Panc1 (cell line): ENCODE data around the gene MAPK10. TPM values are rescaled to one million over a fixed set of nuclear protein-coding genes. Genes with fewer than 3 reads are reported as not detected.

Source experiments
- ATAC-seq: fragments of 200-7000 bp; cut with Tn5 transposase; 2 replicates; pipeline ENCODE4 v1.9.1; 2020; ENCODE audit warnings: mild to moderate bottlenecking, moderate library complexity
- BruUV-seq: library from RNA; stranded (reverse); fragments of 400-500 nt; replicated peaks from 2 replicates; lab custom pipeline; 2021; lab: Mats Ljungman, UMichigan
- CTCF ChIA-PET: fragments of 300-600 bp; sonication (Branson Sonifier 250); formaldehyde crosslinking; loops from one replicate; lab custom pipeline; 2022; ENCODE audit warnings: antibody characterized with exemption; lab: Charles Lee
- POLR2A ChIA-PET: fragments of 300-600 bp; sonication (Branson Sonifier 250); formaldehyde crosslinking; loops from one replicate; lab custom pipeline; 2022; ENCODE audit warnings: antibody characterized with exemption; lab: Charles Lee
- DNase-seq: peaks from one replicate; pipeline ENCODE4 v3.0.0-alpha.2; 2010; ENCODE audit warnings: low read depth, low spot score
- H3K27ac ChIP-seq: 2 replicates; pipeline ENCODE4 v1.5.1; 2011; ENCODE audit warnings: mild to moderate bottlenecking, low read length, inconsistent platforms
- H3K27me3 ChIP-seq: fragments of 200-500 bp; sonication (Bioruptor generic); 2 replicates; pipeline ENCODE4 v1.6.0; 2014; ENCODE audit warnings: low read length, inconsistent platforms; ENCODE audit not compliant: control insufficient read depth, insufficient read depth
- H3K36me3 ChIP-seq: fragments of 200-500 bp; sonication (Bioruptor generic); 2 replicates; pipeline ENCODE4 v1.5.1; 2014; ENCODE audit warnings: inconsistent platforms, mild to moderate bottlenecking, low read length, moderate library complexity; ENCODE audit not compliant: control insufficient read depth, insufficient read depth
- H3K4me1 ChIP-seq: 2 replicates; pipeline ENCODE4 v1.5.1; 2011; ENCODE audit warnings: inconsistent platforms, mild to moderate bottlenecking, low read length, moderate library complexity; ENCODE audit not compliant: control insufficient read depth, insufficient read depth
- H3K4me3 ChIP-seq, 2 experiments: 2 replicates each; pipeline ENCODE4 v1.5.1; 2011 to 2012; ENCODE audit warnings: low read depth in 2 of 2, low read length in 2 of 2, mild to moderate bottlenecking in 2 of 2, inconsistent platforms in 1 of 2, moderate library complexity in 1 of 2
- H3K9me3 ChIP-seq: fragments of 200-500 bp; sonication (Bioruptor generic); 2 replicates; pipeline ENCODE4 v1.5.1; 2014; ENCODE audit warnings: low read depth, mild to moderate bottlenecking, inconsistent platforms, low read length, moderate library complexity; ENCODE audit not compliant: control insufficient read depth, insufficient read depth
- CTCF ChIP-seq: fragments of 450-650 bp; IDR thresholded peaks from 2 replicates; pipeline ENCODE4 v1.5.1; 2017; ENCODE audit warnings: mild to moderate bottlenecking
- POLR2AphosphoS5 ChIP-seq: IDR thresholded peaks from 2 replicates; pipeline ENCODE4 v1.6.1; 2012; ENCODE audit warnings: mild to moderate bottlenecking, low read depth, low read length, moderate library complexity
- REST ChIP-seq, 2 experiments: IDR thresholded peaks; 2 replicates each; pipeline ENCODE4 v1.6.1; 2011 to 2012; ENCODE audit warnings: low read depth in 2 of 2, control low read depth in 1 of 2, low read length in 1 of 2, mild to moderate bottlenecking in 1 of 2, moderate library complexity in 1 of 2; ENCODE audit not compliant: insufficient read depth in 1 of 2
- SIN3A ChIP-seq: IDR thresholded peaks from 2 replicates; pipeline ENCODE4 v1.6.1; 2012; ENCODE audit warnings: low read depth, mild to moderate bottlenecking, low read length, moderate library complexity, borderline replicate concordance; ENCODE audit not compliant: insufficient read depth
- TCF7L2 ChIP-seq: IDR thresholded peaks from 2 replicates; pipeline ENCODE4 v1.6.1; 2011; ENCODE audit warnings: mild to moderate bottlenecking, low read depth, low read length, inconsistent platforms
- in situ Hi-C: cut with HindIII; loops from 2 replicates; pipeline ENCODE4 v1.10.0; 2016; ENCODE audit warnings: low sequenced_read_pairs, low pct_unique_long_range_greater_than_20kb
- intact Hi-C: fragments of 100-400 bp; cut with micrococcal nuclease; formaldehyde crosslinking; loops from one replicate; pipeline ENCODE4 v1.10.0; 2022; ENCODE audit not compliant: unreplicated experiment
- total RNA-seq: library from RNA; stranded (reverse); gene quantifications from one replicate; pipeline ENCODE4 v1.2.1, GENCODE V29; 2021; ENCODE audit not compliant: unreplicated experiment

The MAPK10 gene
- total RNA-seq, 1 experiment from 2014 or later, result 0.85 TPM

GRCh38 chr4:86223472-86223871 lies 136.4 kb downstream of the MAPK10 start:
- no peak for TF ChIP-seq SIN3A
- TF ChIP-seq REST (IDR thresholded peaks at IDR 0.05; ENCODE audit: insufficient read depth in 1 of 2, low read depth in 2 of 2, low read length in 1 of 2), result no peak
- TF ChIP-seq TCF7L2, result no peak
- TF ChIP-seq POLR2AphosphoS5, result no peak
- peak; percentile 49 for TF ChIP-seq CTCF
- ChIA-PET POLR2A (no interaction called here), CTCF (no interaction called here)
- no TSS peak for BruUV-seq
- 0 out of 2 replicates have a peak, but pooled peaks have one; percentile 58 for ATAC-seq
- H3K27ac ChIP-seq, result no peak overlapping the region
- no peaks in the 10 kb centered on the region for H3K36me3 ChIP-seq
- H3K4me1 ChIP-seq, result no peaks in the 10 kb centered on the region
- H3K9me3 ChIP-seq, result no peaks in the 10 kb centered on the region
- H3K4me3 ChIP-seq, result no peak overlapping the region
- in situ Hi-C loops, result no loop called here
- peak; percentile 2 for DNase-seq
- intact Hi-C loops, result no loop called here
- no peaks in the 10 kb centered on the region for H3K27me3 ChIP-seq

GRCh38 chr4:86221002-86221401 lies 138.9 kb downstream of the MAPK10 start:
- ChIA-PET POLR2A (no interaction called here), CTCF (no interaction called here)
- no peaks in the 10 kb centered on the region for H3K36me3 ChIP-seq
- DNase-seq (no peak), ATAC-seq (no peak)
- TF ChIP-seq POLR2AphosphoS5, result no peak
- TF ChIP-seq CTCF, result no peak
- TF ChIP-seq TCF7L2, result no peak
- TF ChIP-seq SIN3A, result no peak
- no peak for TF ChIP-seq REST (IDR thresholded peaks at IDR 0.05; ENCODE audit: insufficient read depth in 1 of 2, low read depth in 2 of 2, low read length in 1 of 2)
- intact Hi-C loops, result no loop called here
- H3K9me3 ChIP-seq, result no peaks in the 10 kb centered on the region
- in situ Hi-C loops, result no loop called here
- H3K27me3 ChIP-seq, result no peaks in the 10 kb centered on the region
- no peaks in the 10 kb centered on the region for H3K4me1 ChIP-seq
- BruUV-seq, result no TSS peak
- H3K4me3 ChIP-seq, result no peak overlapping the region
- H3K27ac ChIP-seq, result no peak overlapping the region
